Stimulated activated CD4-positive, alpha-beta T cell treated with anti-CD3 and anti-CD28 coated beads, Interleukin-12 subunit alpha, Interleukin-12 subunit beta, amount 100 ng/mL, for 4 hours (primary cell): ENCODE results near the gene ZNF581.

Experiments used
- DNase-seq: peaks from one replicate; pipeline ENCODE4 v3.0.0-alpha.2; 2020

Gene ZNF581

GRCh38 chr19:55643003-55643886 lies at the start of gene ZNF581:
Gene ZNF581, plus strand, starts transcription at chr19:55643649. Its CDS starts 923 bp downstream, at chr19:55644572.
- peak; percentile 81 for DNase-seq

- no peak for DNase-seq
Observed at GRCh38 chr19:55594996-55595545, 48.4 kb upstream of the ZNF581 start.

GRCh38 chr19:55596304-55596703 lies 47.1 kb upstream of the ZNF581 start:
- no peak for DNase-seq

- no peak for DNase-seq
Observed at GRCh38 chr19:55597501-55597921, 45.9 kb upstream of the ZNF581 start.

- DNase-seq, result no peak
Observed at GRCh38 chr19:55598034-55598433, 45.4 kb upstream of the ZNF581 start.

GRCh38 chr19:55598719-55599467 lies 44.6 kb upstream of the ZNF581 start:
- DNase-seq, result peak; percentile 88

- DNase-seq, result peak; percentile 95
Observed at GRCh38 chr19:55599468-55599841, 44.0 kb upstream of the ZNF581 start, which contains the start of gene FIZ1. Gene FIZ1, minus strand, starts transcription at chr19:55599517. Its CDS starts 1,652 bp downstream, at chr19:55597865.

GRCh38 chr19:55599842-55600661 lies 43.4 kb upstream of the ZNF581 start, which contains the start of gene ZNF524:
Gene ZNF524, plus strand, starts transcription at chr19:55600288. Its CDS starts 1,825 bp downstream, at chr19:55602113.
- DNase-seq, result peak; percentile 81

- DNase-seq, result no peak
Observed at GRCh38 chr19:55600662-55601028, 42.8 kb upstream of the ZNF581 start.

- no peak for DNase-seq
Observed at GRCh38 chr19:55601084-55601483, 42.4 kb upstream of the ZNF581 start.

GRCh38 chr19:55602104-55603001 lies 41.1 kb upstream of the ZNF581 start:
- no peak for DNase-seq

- no peak for DNase-seq
Observed at GRCh38 chr19:55603115-55603514, 40.3 kb upstream of the ZNF581 start.

GRCh38 chr19:55603581-55604292 lies 39.7 kb upstream of the ZNF581 start:
- DNase-seq, result no peak

- peak; percentile 99 for DNase-seq
Observed at GRCh38 chr19:55605207-55605636, 38.2 kb upstream of the ZNF581 start.

GRCh38 chr19:55605637-55606470 lies 37.6 kb upstream of the ZNF581 start, which contains the start of gene ZNF865:
Gene ZNF865, plus strand, starts transcription at chr19:55605647. Its CDS starts 7,972 bp downstream, at chr19:55613619.
- DNase-seq, result peak; percentile 62

- DNase-seq, result no peak
Observed at GRCh38 chr19:55606471-55606787, 37.0 kb upstream of the ZNF581 start.

- DNase-seq, result no peak
Observed at GRCh38 chr19:55606817-55607216, 36.6 kb upstream of the ZNF581 start.

- DNase-seq, result no peak
Observed at GRCh38 chr19:55609326-55609725, 34.1 kb upstream of the ZNF581 start.

- DNase-seq, result no peak
Observed at GRCh38 chr19:55611300-55611982, 32.0 kb upstream of the ZNF581 start.
